Amygdala (tissue), 56 donors: ENCODE data around the gene MRPL33.
"Not testable (repeated sequence)": the region's sequence is repeated elsewhere in the genome, so short reads cannot be mapped to it uniquely, and the experiment has no call there.

ENCODE experiments used
- DNase-seq, 56 donors: peaks; one replicate each; lab custom pipeline; 2025; lab: John Stamatoyannopoulos, UW

Gene MRPL33

DNA sequence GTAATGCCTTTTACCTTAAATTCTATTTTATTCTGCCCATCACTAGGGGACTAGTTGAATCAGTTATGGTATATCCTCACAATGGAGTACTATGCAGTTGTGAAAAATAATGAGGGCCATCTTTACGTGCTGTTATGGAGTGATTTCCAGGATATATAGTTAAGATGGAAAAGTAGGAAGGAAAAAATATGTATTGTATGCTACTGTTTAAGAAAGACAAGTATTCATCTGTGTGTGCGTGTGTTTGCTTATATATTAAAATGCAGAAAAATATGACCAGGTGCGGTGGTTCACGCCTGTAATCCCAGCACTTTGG lies 32.5 kb upstream of the MRPL33 start:
- no peak for DNase-seq

DNA sequence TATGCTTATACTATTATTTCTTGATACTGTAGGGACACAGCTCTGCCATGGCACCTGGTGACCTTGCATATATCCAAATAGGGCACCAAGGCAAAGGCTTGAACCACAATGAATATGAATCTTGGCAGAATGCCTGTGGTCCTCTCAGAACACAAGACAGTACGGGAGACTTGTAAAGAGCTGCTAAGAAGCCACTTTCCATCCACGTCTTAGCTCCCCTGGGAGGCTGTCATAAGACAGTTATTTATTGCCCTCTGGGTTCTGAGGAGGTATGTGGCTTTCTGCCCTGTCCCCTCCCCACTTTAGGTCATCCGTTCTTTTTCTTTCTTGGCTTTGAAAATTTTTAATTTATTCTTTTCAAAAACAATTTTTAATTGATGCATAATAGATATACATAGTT lies 29.8 kb upstream of the MRPL33 start:
- DNase-seq: no peak

DNA sequence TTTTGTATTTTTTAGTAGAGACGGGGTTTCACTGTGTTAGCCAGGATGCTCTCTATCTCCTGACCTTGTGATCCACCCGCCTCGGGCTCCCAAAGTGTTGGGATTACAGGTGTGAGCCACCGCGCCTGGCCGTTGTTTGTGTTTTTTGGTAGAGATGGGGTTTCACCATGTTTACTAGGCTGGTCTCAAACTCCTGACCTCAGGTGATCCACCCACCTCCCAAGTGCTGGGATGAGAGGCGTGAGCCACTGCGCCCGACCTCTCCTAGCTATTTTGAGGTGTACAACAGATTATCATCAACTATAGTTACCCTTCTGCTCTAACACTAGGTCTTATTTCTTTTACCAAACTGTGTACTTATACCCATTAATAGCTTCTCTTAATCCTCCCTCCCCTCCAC lies 28.9 kb upstream of the MRPL33 start:
- DNase-seq: no peak

DNA sequence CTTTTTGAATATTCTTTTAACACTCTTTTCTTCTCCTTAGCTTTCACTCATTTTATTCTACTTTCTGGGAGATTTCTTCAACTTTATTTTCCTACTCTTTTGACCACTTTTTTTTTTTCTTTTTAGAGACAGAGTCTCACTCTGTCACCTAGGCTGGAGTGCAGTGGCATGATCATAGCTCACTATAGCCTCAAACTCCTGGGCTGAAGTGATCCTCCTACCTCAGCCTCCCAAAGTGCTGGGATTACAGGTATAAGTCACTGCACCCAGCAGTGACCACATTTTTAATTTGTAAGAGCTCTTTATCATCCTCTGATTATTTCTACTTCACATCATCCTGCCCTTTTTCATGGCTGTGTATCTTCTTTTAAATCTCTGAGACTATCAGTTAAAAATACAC lies 26.0 kb upstream of the MRPL33 start:
- DNase-seq: not testable (repeated sequence)

DNA sequence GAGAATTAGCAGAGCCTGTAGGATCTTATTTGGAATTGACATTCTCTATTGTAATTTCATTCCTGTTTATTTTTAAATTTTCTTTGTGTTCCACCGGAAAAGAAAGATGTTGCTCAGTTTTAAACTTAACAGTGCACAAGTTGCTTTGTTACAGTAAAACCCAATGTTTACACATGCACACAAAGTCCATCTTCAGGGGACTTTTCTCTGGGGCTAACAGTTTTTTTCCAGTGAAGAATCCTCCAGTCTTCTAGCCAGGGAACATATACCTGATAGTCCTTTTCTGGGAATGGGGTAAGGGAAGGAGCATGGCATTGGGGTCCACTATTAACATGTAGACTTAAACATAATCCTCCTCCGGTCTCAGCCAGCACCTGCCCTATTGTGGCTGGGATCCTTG lies 25.2 kb upstream of the MRPL33 start:
- DNase-seq: no peak

DNA sequence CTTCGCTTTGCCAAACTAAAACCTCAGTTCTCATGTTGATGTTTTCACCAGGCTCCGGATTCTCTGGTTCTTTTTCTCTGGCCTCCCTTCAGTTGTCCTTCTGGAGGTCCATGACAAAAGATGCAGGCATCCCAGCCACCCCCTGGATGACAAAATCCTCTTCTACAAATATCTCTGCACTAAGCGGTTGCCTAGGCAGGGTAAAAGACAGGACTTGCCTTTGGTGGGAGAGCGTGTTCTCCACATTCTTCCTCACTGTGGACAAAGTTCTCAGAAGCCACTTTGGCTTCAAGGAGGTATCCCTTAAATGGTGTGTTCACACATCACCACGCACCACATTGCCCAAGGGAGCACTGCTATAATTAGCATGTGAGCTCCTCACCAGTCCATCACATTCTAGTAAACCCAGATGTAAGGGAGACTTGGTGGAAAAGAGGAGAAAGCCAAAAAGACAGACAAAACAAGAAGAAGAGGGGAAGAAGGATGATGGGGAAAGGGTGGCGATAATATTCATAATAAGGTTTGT lies 23.6 kb upstream of the MRPL33 start:
- no peak for DNase-seq

DNA sequence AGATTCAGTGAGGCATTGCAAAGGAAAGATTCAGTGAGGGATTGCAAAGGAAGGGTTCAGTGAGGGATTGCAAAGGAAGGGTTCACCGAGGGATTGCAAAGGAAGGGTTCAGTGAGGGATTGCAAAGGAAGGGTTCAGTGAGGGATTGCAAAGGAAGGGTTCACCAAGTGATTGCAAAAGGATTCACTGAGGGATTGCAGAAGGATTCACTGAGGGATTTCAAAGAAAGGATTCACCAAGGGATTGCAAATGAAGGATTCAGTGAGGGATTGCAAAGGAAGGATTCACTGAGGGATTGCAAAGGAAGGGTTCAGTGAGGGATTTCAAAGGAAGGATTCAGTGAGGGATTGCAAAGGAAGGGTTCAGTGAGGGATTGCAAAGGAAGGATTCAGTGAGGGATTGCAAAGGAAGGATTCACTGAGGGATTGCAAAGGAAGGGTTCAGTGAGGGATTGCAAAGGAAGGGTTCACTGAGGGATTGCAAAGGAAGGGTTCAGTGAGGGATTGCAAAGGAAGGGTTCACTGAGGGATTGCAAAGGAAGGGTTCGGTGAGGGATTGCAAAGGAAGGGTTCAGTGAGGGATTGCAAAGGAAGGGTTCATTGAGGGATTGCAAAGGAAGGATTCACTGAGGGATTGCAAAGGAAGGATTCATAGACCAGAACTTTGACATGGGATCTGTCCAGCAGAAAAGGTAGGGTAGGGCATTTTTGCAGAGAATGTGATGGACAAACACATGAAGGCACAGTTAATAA lies 22.5 kb upstream of the MRPL33 start:
- DNase-seq: not testable (repeated sequence)

DNA sequence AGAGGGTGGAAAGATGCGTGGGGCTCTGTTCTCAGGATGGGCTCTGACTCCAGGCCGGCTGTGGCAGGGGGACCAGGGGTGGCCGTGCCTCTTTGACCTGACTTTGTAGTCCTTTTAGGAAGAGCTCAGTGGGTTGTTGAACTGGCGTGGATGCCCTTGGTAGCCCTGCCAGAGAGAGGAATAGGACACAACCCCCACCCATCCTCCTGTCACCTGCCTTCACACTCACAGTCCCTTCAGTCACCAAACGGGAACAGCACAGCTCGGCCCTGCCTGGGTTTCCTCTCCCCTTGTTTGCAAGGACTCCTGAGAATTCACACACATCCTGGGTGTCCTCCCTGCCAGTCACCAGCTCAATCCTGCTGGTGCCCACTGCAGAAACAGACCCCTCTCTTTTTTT lies 20.1 kb upstream of the MRPL33 start:
- no peak for DNase-seq

DNA sequence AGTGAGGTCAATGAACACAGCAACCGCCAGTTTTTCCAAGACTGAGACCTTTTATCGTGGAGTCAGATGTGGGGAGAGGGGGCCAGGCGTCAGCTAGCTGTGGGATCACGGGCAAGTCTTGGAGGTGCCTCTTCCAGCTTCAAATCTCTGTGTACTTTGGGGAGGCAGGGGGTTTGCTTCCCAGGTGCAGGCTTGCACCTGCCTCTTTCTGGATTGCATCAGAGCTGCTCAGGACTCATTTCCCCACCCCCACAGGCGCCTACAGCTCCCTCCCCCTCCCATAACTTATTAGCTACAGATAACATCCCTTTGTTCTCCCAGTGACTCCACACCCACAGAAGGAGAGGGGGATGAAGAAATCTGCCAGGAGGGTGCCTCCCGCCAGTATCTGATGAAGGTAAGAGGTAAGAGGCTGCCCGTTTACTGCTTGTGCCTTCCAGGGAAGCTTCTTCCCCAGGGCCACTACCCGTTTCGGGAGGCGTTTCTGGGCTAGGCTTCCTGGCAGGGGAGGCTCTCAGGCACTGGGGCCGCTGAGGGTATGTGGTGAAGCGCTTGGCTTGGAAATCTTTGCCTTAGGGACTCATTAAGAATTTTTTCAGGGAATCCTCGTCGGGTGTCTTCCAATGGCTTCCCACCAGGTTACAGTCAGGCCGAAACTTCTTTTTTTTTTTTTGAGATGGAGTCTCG lies 18.8 kb upstream of the MRPL33 start:
- no peak for DNase-seq

DNA sequence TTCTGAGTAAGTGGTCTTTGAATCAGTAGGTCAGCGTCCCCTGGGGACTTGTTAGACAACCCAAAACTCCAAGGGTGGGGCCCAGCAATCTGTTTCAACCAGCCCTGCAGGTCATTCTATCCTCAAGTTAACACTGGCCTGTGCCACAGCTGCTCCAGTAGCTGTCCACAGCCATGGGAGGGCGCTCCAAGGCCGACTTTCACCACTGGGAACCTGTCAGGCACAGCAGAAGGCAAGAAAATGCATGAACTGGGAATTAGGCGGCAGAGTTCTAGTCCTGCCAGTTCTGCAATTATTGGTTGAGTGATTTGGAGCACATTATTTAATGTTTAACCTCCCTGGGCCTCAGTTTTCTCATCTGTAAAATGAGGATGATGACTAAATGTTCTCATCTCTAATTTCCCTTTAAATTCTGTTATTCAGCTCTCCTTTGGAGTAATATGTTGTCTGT lies 17.4 kb upstream of the MRPL33 start:
- peak in 22 of 56 donors; percentile 10 to 58 (median 20) for DNase-seq

DNA sequence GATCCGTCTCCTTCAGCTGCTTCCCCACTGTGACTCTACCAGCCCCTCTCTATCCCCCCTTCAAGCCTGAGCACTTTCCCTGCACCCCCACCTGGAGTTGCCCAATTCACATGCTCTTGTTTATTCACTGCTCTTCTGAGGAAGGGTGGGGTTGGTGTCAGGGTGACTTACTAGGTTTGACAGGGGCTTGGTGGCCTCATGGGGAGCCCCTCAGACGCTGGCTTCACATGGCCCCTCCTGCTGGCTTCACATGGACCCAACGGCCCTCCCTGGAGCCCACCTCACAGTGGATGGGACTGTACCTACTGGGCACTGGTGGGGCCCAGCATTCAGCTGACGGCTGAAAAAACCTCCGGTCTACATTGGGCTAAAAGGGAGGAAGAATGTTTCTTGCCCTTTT lies 16.7 kb upstream of the MRPL33 start:
- no peak for DNase-seq

DNA sequence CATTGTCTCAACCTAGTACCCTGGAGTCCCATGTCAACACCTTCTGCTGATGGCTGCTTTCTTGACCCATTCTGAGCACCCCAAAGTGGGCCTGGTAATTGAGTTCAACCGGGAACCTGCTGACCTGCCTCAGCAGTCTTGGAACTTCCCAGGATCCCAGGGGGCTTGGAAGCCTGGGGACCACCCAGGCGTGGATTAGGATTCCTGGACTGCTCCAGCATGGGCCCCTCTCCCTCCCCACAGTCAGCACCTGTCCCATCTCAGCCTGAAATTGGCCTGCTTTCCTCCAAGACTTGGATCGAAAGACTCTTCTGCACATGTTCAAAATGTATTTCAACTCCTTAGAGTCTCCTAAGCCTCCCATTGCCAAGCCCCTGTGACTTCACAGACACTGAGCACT lies 15.4 kb upstream of the MRPL33 start:
- no peak for DNase-seq

DNA sequence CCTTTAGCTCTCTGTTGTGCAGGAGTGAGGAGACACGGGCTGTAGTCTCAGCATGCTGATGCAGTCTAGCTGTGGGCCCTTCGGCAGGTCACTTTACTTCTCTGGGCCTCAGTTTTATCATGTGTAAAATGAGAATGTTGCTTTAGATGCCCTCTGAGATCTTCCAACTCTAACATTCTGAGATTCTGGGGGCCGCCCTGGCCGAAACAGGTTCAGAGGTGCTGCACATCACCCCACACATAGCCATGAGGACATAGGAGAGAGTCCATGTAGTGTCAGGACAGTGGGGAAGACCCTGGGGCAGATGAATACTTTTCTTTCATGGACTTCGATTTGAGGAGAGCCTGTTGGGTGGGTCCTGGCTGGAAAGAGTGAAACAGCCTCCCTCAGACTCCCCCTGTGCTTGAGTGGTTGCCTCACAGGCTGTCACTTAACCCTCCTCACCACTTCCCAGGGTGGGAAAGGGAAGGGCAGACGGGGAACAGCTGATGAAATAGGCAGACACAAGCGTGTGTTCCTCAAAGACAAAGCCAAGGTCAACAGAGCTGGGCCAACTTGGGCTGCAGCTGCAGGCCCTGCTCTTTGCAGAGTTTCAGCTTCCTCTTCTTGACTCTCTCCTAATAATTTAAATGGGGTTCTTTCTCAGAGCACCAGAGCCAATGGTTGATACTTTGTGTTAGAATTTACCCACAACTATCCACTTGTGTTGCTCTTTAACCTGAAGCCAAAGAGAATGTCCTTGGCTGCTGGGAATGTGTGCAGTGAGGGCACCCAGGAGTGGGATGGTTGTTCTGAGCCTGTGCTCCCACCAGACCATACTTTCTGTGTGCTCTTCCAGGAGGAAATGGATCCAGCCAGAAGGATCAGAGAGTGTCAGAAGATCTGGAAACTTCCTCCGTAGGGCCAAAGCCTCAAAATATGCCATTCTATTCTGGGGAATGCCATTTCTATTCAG lies 14.7 kb upstream of the MRPL33 start:
- DNase-seq: peak in 1 of 56 donors; percentile 13

DNA sequence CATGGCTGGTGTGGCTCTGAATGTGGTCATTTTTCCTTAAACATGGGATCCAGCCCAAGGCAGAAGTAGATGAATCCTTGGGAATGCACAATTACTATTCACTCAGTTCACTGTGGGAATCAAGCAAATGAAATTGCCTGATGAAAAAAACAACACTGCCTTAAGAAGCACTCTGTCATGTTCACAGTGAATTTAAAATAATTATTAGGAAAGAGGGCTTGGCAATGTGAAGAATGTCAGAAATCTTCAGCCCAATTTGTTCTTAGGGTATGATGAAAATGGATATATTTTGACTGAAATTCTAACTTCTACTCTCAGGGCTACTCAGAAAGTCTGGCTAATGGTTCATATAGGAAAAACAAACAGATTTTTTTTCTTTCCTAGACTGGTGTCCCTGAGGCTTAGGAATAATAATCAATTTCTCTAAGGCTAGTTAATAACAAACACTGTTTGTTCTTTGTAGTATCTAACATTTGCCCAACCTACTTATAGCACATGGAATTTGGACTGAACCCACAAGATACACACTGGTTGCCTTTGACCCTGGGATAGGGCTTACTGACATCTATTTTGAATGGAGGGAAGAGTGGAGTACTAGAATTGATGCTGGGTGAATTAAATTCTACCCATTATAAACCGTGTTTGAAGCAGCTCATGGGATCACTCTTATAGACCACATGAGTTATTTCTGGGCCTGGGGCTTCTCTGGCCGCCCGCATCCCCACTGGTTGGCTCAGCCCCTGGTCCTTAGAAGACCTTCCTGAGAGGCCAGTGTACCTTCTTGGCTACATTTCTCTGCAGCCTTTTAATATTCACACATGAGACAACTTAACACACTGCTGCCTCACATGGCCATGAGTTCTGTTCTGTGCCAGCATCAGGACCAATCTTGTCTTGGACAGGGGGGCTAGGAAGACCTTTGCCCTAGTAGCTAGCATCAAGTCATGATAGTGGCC lies 8.3 kb upstream of the MRPL33 start:
- no peak for DNase-seq

DNA sequence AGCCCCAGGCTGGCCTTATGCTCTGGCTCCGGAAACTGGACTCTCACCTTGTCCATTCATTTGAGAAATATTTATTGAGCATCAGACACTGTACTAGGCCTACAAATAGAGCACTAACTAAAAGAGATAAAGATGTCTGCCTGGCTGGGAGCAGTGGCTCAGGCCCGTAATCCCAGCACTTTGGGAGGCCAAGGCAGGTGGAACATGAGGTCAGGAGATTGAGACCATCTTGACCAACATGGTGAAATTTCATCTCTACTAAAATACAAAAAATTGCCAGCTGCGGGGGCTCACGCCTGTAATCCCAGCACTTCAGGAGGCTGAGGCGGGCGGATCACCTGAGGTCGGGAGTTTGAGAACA lies 7.6 kb upstream of the MRPL33 start:
- DNase-seq: no peak

DNA sequence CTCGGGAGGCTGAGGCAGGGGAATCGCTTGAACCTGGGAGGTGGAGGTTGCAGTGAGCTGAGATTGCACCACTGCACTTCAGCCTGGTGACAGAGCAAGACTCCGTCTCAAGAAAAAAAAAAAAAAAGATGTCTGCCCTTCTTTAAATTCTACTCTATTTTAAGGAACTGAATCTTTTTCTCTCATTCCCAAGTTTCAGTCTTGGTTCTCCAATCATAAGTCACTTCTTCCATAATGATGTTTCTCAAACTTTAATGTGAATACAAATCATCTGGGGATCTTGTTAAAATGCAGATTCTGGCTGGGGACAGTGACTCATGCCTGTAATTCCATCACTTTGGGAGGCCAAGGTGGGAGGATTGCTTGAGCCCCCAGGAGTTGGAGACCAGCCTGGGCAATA lies 7.0 kb upstream of the MRPL33 start:
- not testable (repeated sequence) for DNase-seq

DNA sequence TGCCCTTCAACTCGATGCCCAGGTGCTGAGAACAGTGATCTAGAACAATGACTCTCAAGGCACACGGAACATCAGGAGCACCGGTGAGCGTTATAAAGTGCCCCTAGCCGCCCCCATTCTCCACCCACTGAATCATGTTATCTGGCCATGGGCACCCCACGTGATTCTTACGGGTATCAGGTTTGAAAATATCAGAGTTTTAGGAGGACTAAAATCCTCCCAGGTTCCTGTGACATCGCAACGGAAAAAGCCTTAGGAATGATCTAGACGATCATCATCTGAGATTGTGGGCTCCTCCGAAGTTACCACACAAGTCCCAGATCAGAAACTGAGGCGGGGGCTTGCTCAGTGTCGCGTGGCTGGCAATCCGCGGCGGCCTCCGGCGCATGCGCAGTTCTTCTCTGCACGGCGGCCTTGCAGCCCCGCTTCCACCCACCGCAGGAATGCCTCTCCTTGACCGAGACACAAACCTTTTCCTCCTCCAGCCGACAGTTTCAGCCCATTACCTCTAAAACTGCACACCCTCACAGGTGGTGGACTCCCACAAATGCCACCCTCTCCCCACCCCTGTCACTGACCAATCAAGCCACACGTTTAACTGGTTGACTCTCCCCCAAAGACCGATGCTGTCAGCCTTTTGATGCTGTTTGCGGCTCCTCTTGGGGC lies 5.8 kb upstream of the MRPL33 start:
- DNase-seq: peak in 19 of 56 donors; percentile 3 to 44 (median 8)

DNA sequence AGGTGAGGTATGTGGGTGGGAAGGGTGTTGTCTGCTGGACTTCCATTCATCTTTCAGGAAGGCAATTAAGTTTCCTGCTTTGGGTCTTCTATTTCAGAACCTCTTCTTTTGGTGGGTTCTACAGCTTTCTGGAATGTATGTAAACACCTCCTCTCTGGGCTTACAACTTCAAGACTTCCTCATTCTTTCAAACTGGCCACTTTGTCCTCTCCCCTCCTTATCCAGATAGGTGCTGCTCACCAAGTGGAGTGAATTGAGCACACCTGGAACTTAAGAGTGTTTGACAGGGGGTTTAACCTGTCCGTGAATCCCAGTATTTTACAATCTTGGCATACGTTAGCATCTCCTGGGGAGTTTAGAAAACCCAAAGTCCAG lies 5.2 kb upstream of the MRPL33 start:
- no peak for DNase-seq

DNA sequence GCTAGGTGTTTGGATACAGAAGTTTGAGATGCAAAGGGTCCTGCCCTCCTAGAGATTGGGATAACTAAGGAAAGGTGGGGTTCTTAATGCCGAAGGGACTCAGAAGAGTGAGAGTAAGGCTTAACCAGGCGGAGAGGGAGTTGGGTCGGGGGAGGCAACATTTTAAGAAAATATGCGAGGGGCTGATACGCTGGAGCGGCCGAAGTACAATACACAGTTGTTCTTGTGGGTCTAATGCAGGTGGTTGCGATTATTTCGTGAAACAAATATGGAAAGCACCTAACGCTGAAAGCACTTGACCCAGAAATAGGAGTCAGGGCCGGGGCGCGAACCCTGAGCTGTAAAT lies 344 bp upstream of the MRPL33 start:
- no peak for DNase-seq

DNA sequence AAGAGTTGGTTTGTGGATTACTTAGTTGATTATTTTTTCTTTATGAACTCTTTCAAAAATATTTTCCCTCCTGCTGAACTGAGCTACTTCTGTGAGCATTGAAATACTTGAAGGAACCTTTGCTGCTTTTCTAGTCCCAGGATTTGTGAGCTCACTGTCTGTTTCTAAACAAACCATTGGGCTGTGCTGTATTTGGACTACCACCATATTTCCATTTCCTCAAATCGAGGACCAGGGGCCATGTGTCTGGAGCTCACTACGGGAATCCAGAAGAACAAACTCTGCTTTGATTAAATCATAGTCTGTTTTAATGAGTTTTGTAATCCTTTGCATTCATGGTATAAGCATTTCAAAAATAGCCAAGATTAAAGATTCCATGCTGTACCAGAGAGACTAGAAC lies 1.3 kb downstream of the MRPL33 start:
- no peak for DNase-seq
